CD4-positive, alpha-beta T cell treated with Interleukin-2 at 100 ng/mL for 4 hours (primary cell): ENCODE measurements around the gene BEND7.
"Not testable (repeated sequence)": the region's sequence is repeated elsewhere in the genome, so short reads cannot be mapped to it uniquely, and the experiment has no call there.

Experiments
- DNase-seq: peaks from one replicate; pipeline ENCODE4 v3.0.0-alpha.2; 2020; ENCODE audit warnings: low spot score

BEND7 gene

GRCh38 chr10:13420532-13421307 lies 108.1 kb downstream of the BEND7 start:
- DNase-seq, result no peak

- no peak for DNase-seq
Observed at GRCh38 chr10:13417459-13418126, 111.2 kb downstream of the BEND7 start.

GRCh38 chr10:13416760-13417159 lies 112.1 kb downstream of the BEND7 start:
- no peak for DNase-seq

GRCh38 chr10:13414855-13415254 lies 114.0 kb downstream of the BEND7 start:
- DNase-seq, result no peak

- no peak for DNase-seq
Observed at GRCh38 chr10:13414137-13414536, 114.7 kb downstream of the BEND7 start.

GRCh38 chr10:13412894-13413293 lies 115.9 kb downstream of the BEND7 start:
- DNase-seq, result no peak

- DNase-seq, result no peak
Observed at GRCh38 chr10:13404791-13405190, 124.0 kb downstream of the BEND7 start.

- no peak for DNase-seq
Observed at GRCh38 chr10:13404305-13404759, 124.5 kb downstream of the BEND7 start.

- not testable (repeated sequence) for DNase-seq
Observed at GRCh38 chr10:13403426-13403825, 125.4 kb downstream of the BEND7 start.

- no peak for DNase-seq
Observed at GRCh38 chr10:13402021-13402420, 126.8 kb downstream of the BEND7 start.

- DNase-seq, result no peak
Observed at GRCh38 chr10:13401142-13401541, 127.7 kb downstream of the BEND7 start.

- DNase-seq, result no peak
Observed at GRCh38 chr10:13400196-13400965, 128.4 kb downstream of the BEND7 start.

GRCh38 chr10:13399752-13400151 lies 129.1 kb downstream of the BEND7 start:
- DNase-seq, result no peak

- DNase-seq, result no peak
Observed at GRCh38 chr10:13399236-13399635, 129.6 kb downstream of the BEND7 start.

- DNase-seq, result no peak
Observed at GRCh38 chr10:13397052-13397451, 131.8 kb downstream of the BEND7 start.

- DNase-seq, result no peak
Observed at GRCh38 chr10:13396369-13396768, 132.4 kb downstream of the BEND7 start.

GRCh38 chr10:13395540-13395939 lies 133.3 kb downstream of the BEND7 start:
- no peak for DNase-seq

- DNase-seq, result no peak
Observed at GRCh38 chr10:13393640-13394039, 135.2 kb downstream of the BEND7 start.

- no peak for DNase-seq
Observed at GRCh38 chr10:13392701-13393100, 136.1 kb downstream of the BEND7 start.
